Panc1 (cell line): ENCODE results near the gene RANBP1.

Source experiments
- CTCF ChIP-seq: fragments of 450-650 bp; IDR thresholded peaks from 2 replicates; pipeline ENCODE4 v1.5.1; 2017; ENCODE audit warnings: mild to moderate bottlenecking
- POLR2AphosphoS5 ChIP-seq: IDR thresholded peaks from 2 replicates; pipeline ENCODE4 v1.6.1; 2012; ENCODE audit warnings: mild to moderate bottlenecking, low read depth, low read length, moderate library complexity
- REST ChIP-seq, 2 experiments: IDR thresholded peaks; 2 replicates each; pipeline ENCODE4 v1.6.1; 2011 to 2012; ENCODE audit warnings: low read depth in 2 of 2, control low read depth in 1 of 2, low read length in 1 of 2, mild to moderate bottlenecking in 1 of 2, moderate library complexity in 1 of 2; ENCODE audit not compliant: insufficient read depth in 1 of 2

- TF ChIP-seq CTCF (no peak), POLR2AphosphoS5 (no peak), REST (IDR thresholded peaks at IDR 0.05; ENCODE audit: insufficient read depth in 1 of 2, low read depth in 2 of 2, low read length in 1 of 2) (no peak)
These were observed 49.0 kb downstream of the RANBP1 start for GRCh38 chr22:20164863-20165262.
